SK-N-SH (cell line): ENCODE data around the gene GLCE. TPM values are rescaled to one million over a fixed set of nuclear protein-coding genes. Genes with fewer than 3 reads are reported as not detected.

Experiments
- CTCF ChIA-PET: fragments of 300-600, 350-600 bp; formaldehyde crosslinking; extraction: SDS; loops from one replicate; lab custom pipeline; 2021; lab: Yijun Ruan, JAX
- POLR2A ChIA-PET: fragments of 350-600 bp; sonication (Branson Sonifier 250); formaldehyde crosslinking; extraction: SDS; loops from one replicate; lab custom pipeline; 2020; ENCODE audit warnings: antibody characterized with exemption, inconsistent platforms; lab: Yijun Ruan, JAX
- DNase-seq: peaks from one replicate; pipeline ENCODE4 v3.0.0; 2012
- H2AFZ ChIP-seq: fragments of 200-600 bp; sonication (generic); 2 replicates; pipeline ENCODE4 v1.8.1; 2016; ENCODE audit warnings: antibody characterized with exemption, mild to moderate bottlenecking, low read depth
- H3F3A ChIP-seq: fragments of 200-600 bp; sonication (generic); replicated peaks from 2 replicates; pipeline ENCODE3; 2016; ENCODE audit warnings: antibody characterized with exemption, mild to moderate bottlenecking; ENCODE audit not compliant: insufficient read depth
- H3K27ac ChIP-seq, 2 experiments: fragments of 200-500 bp in 1 of 2; fragments of 200-600 bp in 1 of 2; sonication (Bioruptor generic) in 1 of 2; sonication (generic), shearing (Covaris generic) in 1 of 2; 2 replicates each; pipeline versions ENCODE4 v1.5.1 to v1.6.1; 2014 to 2016; ENCODE audit warnings: low read depth in 2 of 2, inconsistent platforms in 1 of 2, low read length in 1 of 2, mild to moderate bottlenecking in 1 of 2, mixed read lengths in 1 of 2
- H3K27me3 ChIP-seq: fragments of 200-600 bp; sonication (generic), shearing (Covaris generic); 2 replicates; pipeline ENCODE4 v1.6.1; 2016; ENCODE audit warnings: mixed run types; ENCODE audit not compliant: insufficient read depth
- H3K36me3 ChIP-seq, 2 experiments: fragments of 200-500 bp in 1 of 2; fragments of 200-600 bp in 1 of 2; sonication (Bioruptor generic) in 1 of 2; sonication (generic) in 1 of 2; replicated peaks in 1 of 2; 2 replicates each; pipeline versions ENCODE3 to v1.5.1; 2014 to 2016; ENCODE audit warnings: low read length in 1 of 2, mild to moderate bottlenecking in 1 of 2; ENCODE audit not compliant: insufficient read depth in 2 of 2, control insufficient read depth in 1 of 2
- H3K4me1 ChIP-seq, 2 experiments: fragments of 200-500 bp in 1 of 2; fragments of 200-600 bp in 1 of 2; sonication (Bioruptor generic) in 1 of 2; sonication (generic), shearing (Covaris generic) in 1 of 2; 2 replicates each; pipeline versions ENCODE4 v1.5.1 to v1.6.1; 2014 to 2016; ENCODE audit warnings: low read depth in 1 of 2, low read length in 1 of 2, mixed run types in 1 of 2; ENCODE audit not compliant: insufficient read depth in 2 of 2, control insufficient read depth in 1 of 2
- H3K4me2 ChIP-seq: fragments of 200-600 bp; sonication (generic), shearing (Covaris generic); 2 replicates; pipeline ENCODE4 v1.6.1; 2017; ENCODE audit warnings: mixed run types
- H3K4me3 ChIP-seq, 2 experiments: fragments of 200-500 bp in 1 of 2; fragments of 200-600 bp in 1 of 2; sonication (Bioruptor generic) in 1 of 2; sonication (generic), shearing (Covaris generic) in 1 of 2; 2 replicates each; pipeline versions ENCODE4 v1.5.1 to v1.8.1; 2014 to 2016; ENCODE audit warnings: low read depth in 2 of 2, inconsistent platforms in 1 of 2, low read length in 1 of 2, mild to moderate bottlenecking in 1 of 2, mixed read lengths in 1 of 2, moderate library complexity in 1 of 2
- H3K79me2 ChIP-seq: fragments of 200-600 bp; sonication (generic); 2 replicates; pipeline ENCODE4 v1.8.1; 2017; ENCODE audit warnings: mild to moderate bottlenecking; ENCODE audit not compliant: insufficient read depth
- H3K9ac ChIP-seq: fragments of 200-600 bp; sonication (generic); 2 replicates; pipeline ENCODE4 v1.6.1; 2017; ENCODE audit warnings: mixed run types
- H3K9me2 ChIP-seq: fragments of 200-600 bp; sonication (generic); 2 replicates; pipeline ENCODE4 v1.6.1; 2017; ENCODE audit warnings: mixed run types
- H3K9me3 ChIP-seq: fragments of 200-600 bp; sonication (generic); 2 replicates; pipeline ENCODE4 v1.6.1; 2017; ENCODE audit warnings: mixed run types, mild to moderate bottlenecking, moderate library complexity
- H4K20me1 ChIP-seq: fragments of 200-600 bp; sonication (generic); 2 replicates; pipeline ENCODE4 v1.6.1; 2017; ENCODE audit warnings: mild to moderate bottlenecking, mixed run types; ENCODE audit not compliant: insufficient read depth
- ELF1 ChIP-seq: IDR thresholded peaks from 2 replicates; pipeline ENCODE4 v1.4.0; 2012
- EP300 ChIP-seq, 2 experiments: IDR thresholded peaks; 2 replicates each; pipeline versions ENCODE4 v1.4.0 to v1.6.1; 2012; ENCODE audit warnings: borderline replicate concordance in 1 of 2, low read depth in 1 of 2, low read length in 1 of 2
- GATA2 ChIP-seq: sonication (generic); formaldehyde crosslinking; IDR thresholded peaks from 2 replicates; pipeline ENCODE4 v1.5.0; 2020; ENCODE audit warnings: mild to moderate bottlenecking, missing genetic modification reagents
- IRF3 ChIP-seq: fragments of 150-350 bp; IDR thresholded peaks from 2 replicates; pipeline ENCODE4 v1.6.1; 2016; ENCODE audit warnings: mild to moderate bottlenecking, low read depth, low read length
- MAX ChIP-seq: IDR thresholded peaks from 2 replicates; pipeline ENCODE4 v1.4.0; 2012; ENCODE audit warnings: low read depth
- MEF2A ChIP-seq: IDR thresholded peaks from 2 replicates; pipeline ENCODE4 v1.4.0; 2012; ENCODE audit warnings: low read depth, borderline replicate concordance
- MXI1 ChIP-seq: IDR thresholded peaks from 2 replicates; pipeline ENCODE4 v1.6.1; 2012; ENCODE audit warnings: mild to moderate bottlenecking, low read depth, low read length, improper control_type of control experiment
- NFIC ChIP-seq: IDR thresholded peaks from 2 replicates; pipeline ENCODE4 v1.4.0; 2012; ENCODE audit warnings: borderline replicate concordance
- NRF1 ChIP-seq: IDR thresholded peaks from 2 replicates; pipeline ENCODE4 v1.6.1; 2012; ENCODE audit warnings: low read depth, mild to moderate bottlenecking, low read length
- RAD21 ChIP-seq: IDR thresholded peaks from 2 replicates; pipeline ENCODE4 v1.6.1; 2012; ENCODE audit warnings: mild to moderate bottlenecking, low read length
- RCOR1 ChIP-seq: fragments of 150-350 bp; IDR thresholded peaks from 2 replicates; pipeline ENCODE4 v1.6.1; 2017; ENCODE audit warnings: antibody characterized with exemption, low read length
- REST ChIP-seq: IDR thresholded peaks from 2 replicates; pipeline ENCODE4 v1.6.1; 2012; ENCODE audit warnings: mild to moderate bottlenecking, low read depth, low read length, moderate library complexity
- SMC3 ChIP-seq: IDR thresholded peaks from 2 replicates; pipeline ENCODE4 v1.6.1; 2012; ENCODE audit warnings: low read depth, low read length, improper control_type of control experiment
- USF2 ChIP-seq: fragments of 150-350 bp; IDR thresholded peaks from 2 replicates; pipeline ENCODE4 v1.6.1; 2017; ENCODE audit warnings: antibody characterized with exemption, low read length, low read depth, borderline replicate concordance
- ZBTB33 ChIP-seq: IDR thresholded peaks from 2 replicates; pipeline ENCODE4 v1.4.0; 2012; ENCODE audit warnings: low read depth, borderline replicate concordance
- WGBS: methylation state at CpG from one replicate; pipeline ENCODE4 v1.1.6; 2017; ENCODE audit warnings: low lambda C conversion rate; 5-methylcytosine and 5-hydroxymethylcytosine counted together
- polyA plus RNA-seq, 3 experiments: library from polyadenylated mRNA; depleted of rRNA; stranded (reverse); fragments of >200 nt; gene quantifications; 2 replicates each; pipeline ENCODE4 v1.2.3, GENCODE V29; 2012

Gene GLCE
- polyA plus RNA-seq, 1 of the 3 experiments (the other 2 are of a cell fraction): 19.5 TPM

- peak overlapping the region in 1 of 2 experiments; percentile 85; a peak in 2 of 4 replicates for H3K27ac ChIP-seq
- ChIA-PET POLR2A (no interaction called here), CTCF (interaction anchor here (1.2 kb wide), 1 partner anchor 12 kb away, joined by 3 read pairs; no protein-coding TSS in a partner anchor)
- H3F3A ChIP-seq: peaks cover 4% of the 10 kb centered on the region
- H3K9ac ChIP-seq: peak overlapping the region; percentile 66
- no peak for DNase-seq
- H3K36me3 ChIP-seq: peaks cover 0 to 4% of the 10 kb centered on the region in 2 experiments
- no peaks in the 10 kb centered on the region for H3K9me3 ChIP-seq
- H4K20me1 ChIP-seq: no peaks in the 10 kb centered on the region
- peaks cover 0 to 19% of the 10 kb centered on the region in 2 experiments; a peak in 2 of 4 replicates for H3K4me1 ChIP-seq
- TF ChIP-seq ELF1: no peak
- no peak for TF ChIP-seq NFIC
- TF ChIP-seq MAX: no peak
- TF ChIP-seq USF2: no peak
- no peak for TF ChIP-seq SMC3
- no peak for TF ChIP-seq REST
- no peak for TF ChIP-seq MXI1
- TF ChIP-seq MEF2A: no peak
- no peak for TF ChIP-seq EP300 (IDR thresholded peaks at IDR 0.05; ENCODE audit: borderline replicate concordance in 1 of 2, low read depth in 1 of 2, low read length in 1 of 2)
- TF ChIP-seq GATA2 (CRISPR knock-in tag): no peak
- TF ChIP-seq RCOR1: no peak
- no peak for TF ChIP-seq NRF1
- no peak for TF ChIP-seq IRF3
- no peak for TF ChIP-seq RAD21
- no peak for TF ChIP-seq ZBTB33
- H3K4me2 ChIP-seq: peak overlapping the region; percentile 66
- no peaks in the 10 kb centered on the region for H3K9me2 ChIP-seq
- H2AFZ ChIP-seq: peak overlapping the region; percentile 82; the same call in 1 of the 2 replicates
- no peak overlapping the region for H3K4me3 ChIP-seq
- peaks cover 4% of the 10 kb centered on the region; the same call in 1 of the 2 replicates for H3K79me2 ChIP-seq
- 85% methylated on average over 9 of the region's 9 CpGs for WGBS
- no peaks in the 10 kb centered on the region for H3K27me3 ChIP-seq
Observed at GRCh38 chr15:69305933-69306568, 145.6 kb downstream of the GLCE start.
